ENCODE measurements around the gene SMIM7.

DNA sequence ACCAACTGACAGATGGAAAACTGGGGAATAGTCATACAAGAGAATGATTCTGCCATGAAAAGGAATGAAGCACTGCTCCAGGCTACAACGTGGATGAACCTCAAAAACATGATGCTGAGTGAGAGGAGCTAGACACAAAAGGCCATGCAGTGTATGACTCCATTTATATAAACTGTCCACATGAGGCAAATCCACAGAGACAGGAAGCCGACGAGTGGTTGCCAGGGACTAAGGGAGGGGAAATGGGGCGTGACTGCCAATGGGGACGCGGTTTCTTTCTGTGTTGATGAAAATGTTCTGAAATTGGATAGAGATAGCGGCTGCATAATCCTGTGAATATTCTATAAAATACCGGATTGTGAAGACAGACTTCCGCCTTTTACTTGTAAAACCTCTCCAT lies 10.2 kb downstream of the SMIM7 start:
- TF ChIP-seq GATA3 (IDR thresholded peaks at IDR 0.05; ENCODE audit: low read depth, low read length) (no peak), GATA2 (IDR thresholded peaks at IDR 0.05; ENCODE audit: low read depth, low read length) (no peak)

Data from SH-SY5Y (cell line).